Nephron (organoid): Measurements from ENCODE around the gene ANKRD13D.
A peak's percentile ranks its signal among the peaks of the same experiment; 100 is the strongest.

ENCODE experiments used
- H3K27ac Mint-ChIP-seq, 3 experiments: 2 replicates each; pipeline ENCODE4 v1.8.0; 2020; ENCODE audit warnings: mixed read lengths in 3 of 3, mild to moderate bottlenecking in 2 of 3, moderate library complexity in 1 of 3
- H3K27me3 Mint-ChIP-seq: 2 replicates; pipeline ENCODE4 v1.8.0; 2021; ENCODE audit warnings: low read depth, mild to moderate bottlenecking, moderate library complexity, mixed read lengths
- H3K36me3 Mint-ChIP-seq: 2 replicates; pipeline ENCODE4 v1.8.0; 2020; ENCODE audit warnings: low read depth, mixed read lengths
- H3K4me1 Mint-ChIP-seq: 2 replicates; pipeline ENCODE4 v1.8.0; 2020; ENCODE audit warnings: mixed read lengths
- H3K4me3 Mint-ChIP-seq, 3 experiments: 2 replicates each; pipeline ENCODE4 v1.8.0; 2020; ENCODE audit warnings: mild to moderate bottlenecking in 3 of 3, mixed read lengths in 3 of 3, moderate library complexity in 2 of 3
- H3K9me3 Mint-ChIP-seq: 2 replicates; pipeline ENCODE4 v1.8.0; 2020; ENCODE audit warnings: mixed read lengths
- TF ChIP-seq, protein P1 (sequence below), 3 experiments: fragments of 200-600 bp; sonication (generic); IDR thresholded peaks; one replicate each; pipeline ENCODE4 v1.5.0; 2021; ENCODE audit warnings: antibody characterized with exemption in 3 of 3; ENCODE audit not compliant: unreplicated experiment in 3 of 3

Gene ANKRD13D

DNA sequence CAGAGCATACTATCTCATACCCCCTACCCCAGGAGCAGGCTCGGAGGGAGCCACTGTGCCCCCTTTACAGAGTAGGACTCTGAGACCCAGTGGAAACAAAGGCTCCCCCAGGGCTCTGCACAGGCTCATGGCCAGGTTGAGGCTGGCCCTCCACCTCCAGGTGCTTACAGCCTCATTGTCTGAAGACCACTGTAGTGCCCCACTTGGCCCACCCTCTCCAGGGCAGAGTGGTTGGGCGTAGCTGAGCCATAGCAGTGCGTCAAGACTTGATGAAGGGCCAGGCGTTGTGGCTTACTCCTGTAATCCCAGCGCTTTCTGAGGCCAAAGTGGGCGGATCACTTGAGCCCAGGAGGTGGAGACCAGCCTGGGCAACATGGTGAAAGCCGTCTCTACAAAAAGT is 1.7 kb downstream of the ANKRD13D start:
- H3K27ac Mint-ChIP-seq, result no peak overlapping the region
- peaks cover 11% of the 10 kb centered on the region for H3K4me1 Mint-ChIP-seq
- TF ChIP-seq, protein P1, sequence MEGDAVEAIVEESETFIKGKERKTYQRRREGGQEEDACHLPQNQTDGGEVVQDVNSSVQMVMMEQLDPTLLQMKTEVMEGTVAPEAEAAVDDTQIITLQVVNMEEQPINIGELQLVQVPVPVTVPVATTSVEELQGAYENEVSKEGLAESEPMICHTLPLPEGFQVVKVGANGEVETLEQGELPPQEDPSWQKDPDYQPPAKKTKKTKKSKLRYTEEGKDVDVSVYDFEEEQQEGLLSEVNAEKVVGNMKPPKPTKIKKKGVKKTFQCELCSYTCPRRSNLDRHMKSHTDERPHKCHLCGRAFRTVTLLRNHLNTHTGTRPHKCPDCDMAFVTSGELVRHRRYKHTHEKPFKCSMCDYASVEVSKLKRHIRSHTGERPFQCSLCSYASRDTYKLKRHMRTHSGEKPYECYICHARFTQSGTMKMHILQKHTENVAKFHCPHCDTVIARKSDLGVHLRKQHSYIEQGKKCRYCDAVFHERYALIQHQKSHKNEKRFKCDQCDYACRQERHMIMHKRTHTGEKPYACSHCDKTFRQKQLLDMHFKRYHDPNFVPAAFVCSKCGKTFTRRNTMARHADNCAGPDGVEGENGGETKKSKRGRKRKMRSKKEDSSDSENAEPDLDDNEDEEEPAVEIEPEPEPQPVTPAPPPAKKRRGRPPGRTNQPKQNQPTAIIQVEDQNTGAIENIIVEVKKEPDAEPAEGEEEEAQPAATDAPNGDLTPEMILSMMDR (IDR thresholded peaks at IDR 0.05; ENCODE audit: unreplicated experiment in 3 of 3), result no peak
- H3K9me3 Mint-ChIP-seq, result peaks cover 2% of the 10 kb centered on the region
- H3K36me3 Mint-ChIP-seq, result peaks cover 34% of the 10 kb centered on the region
- H3K27me3 Mint-ChIP-seq, result no peaks in the 10 kb centered on the region
- H3K4me3 Mint-ChIP-seq, result peak overlapping the region; percentile 65 to 95 (median 92)

DNA sequence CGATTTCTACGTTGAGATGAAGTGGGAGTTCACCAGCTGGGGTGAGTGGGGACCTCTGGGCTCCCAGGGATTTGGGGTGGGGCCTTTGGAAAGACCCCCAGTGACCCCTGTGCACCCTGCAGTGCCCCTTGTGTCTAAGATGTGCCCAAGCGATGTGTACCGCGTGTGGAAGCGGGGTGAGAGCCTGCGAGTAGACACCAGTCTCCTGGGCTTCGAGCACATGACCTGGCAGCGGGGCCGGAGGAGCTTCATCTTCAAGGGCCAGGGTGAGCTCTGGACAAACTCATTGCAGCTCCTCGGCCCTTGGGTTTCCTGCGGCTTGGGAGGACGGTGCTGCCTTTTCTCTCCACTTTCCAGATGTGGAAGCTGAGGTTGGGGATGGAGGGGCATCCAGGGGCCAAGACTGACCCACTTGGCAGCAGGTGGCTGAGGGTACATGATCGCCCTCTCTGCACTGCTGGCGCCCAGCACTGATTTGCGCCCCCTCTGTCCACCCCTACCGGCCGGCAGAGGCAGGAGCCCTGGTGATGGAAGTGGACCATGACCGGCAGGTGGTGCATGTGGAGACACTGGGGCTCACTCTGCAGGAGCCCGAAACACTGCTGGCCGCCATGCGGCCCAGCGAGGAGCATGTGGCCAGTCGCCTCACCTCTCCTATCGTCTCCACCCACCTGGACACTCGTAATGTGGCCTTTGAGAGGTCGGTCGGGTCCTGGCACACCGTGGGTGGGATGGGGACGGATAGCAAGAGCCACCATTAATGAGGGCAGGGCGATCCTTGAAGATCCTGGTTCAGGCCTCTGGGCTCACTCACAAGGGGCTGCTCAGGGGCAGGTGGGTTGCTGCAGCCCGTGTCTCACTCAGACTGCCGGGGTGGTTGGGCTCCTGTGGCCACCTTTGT is 2.6 kb downstream of the ANKRD13D start:
- peaks cover 11% of the 10 kb centered on the region for H3K4me1 Mint-ChIP-seq
- no peak overlapping the region for H3K27ac Mint-ChIP-seq
- H3K9me3 Mint-ChIP-seq, result peaks cover 9% of the 10 kb centered on the region
- H3K27me3 Mint-ChIP-seq, result no peaks in the 10 kb centered on the region
- TF ChIP-seq, protein P1 (IDR thresholded peaks at IDR 0.05; ENCODE audit: unreplicated experiment in 3 of 3), result no peak
- peaks cover 43% of the 10 kb centered on the region for H3K36me3 Mint-ChIP-seq
- H3K4me3 Mint-ChIP-seq, result peak overlapping the region; percentile 37 to 81 (median 74)

DNA sequence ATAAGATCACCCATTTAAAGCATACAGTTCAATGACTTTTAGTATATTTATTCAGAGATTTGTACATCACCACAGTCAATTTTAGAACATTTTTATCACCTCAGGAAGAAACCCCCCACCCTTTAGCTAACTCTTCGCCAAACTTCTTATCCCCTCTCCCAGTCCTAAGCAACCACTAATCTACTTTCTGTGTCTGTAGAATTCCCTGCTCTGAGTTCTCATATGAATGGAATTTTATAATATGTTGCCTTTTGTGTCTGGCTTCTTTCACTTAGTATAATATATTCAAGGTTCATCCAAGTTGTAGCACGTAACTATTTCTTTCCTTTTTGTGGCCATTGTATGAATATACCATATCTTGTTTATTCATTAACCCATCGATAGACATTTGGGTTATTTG is 3.6 kb downstream of the ANKRD13D start:
- Mint-ChIP-seq H3K4me3 (peak overlapping the region; percentile 50 to 81 (median 74)), H3K27ac (peak overlapping the region; percentile 0 to 53 (median 8))

DNA sequence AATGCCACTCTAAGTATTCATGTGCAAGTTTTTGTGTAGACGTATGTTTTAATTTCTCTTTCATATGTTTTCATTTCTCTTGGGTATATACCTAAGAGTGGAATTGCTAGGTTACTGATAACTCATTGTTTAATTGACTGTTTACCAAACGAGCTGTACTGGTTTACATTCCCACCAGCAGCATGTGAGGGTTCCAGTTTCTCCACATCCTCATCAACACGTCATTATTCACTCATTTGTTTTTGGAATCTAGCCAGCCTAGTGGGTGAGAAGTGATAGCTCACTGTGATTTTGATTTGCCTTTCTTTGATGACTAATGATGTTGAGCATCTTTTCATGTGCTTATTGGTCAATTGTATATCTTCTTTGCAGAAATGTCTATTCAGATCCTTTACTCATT is 4.0 kb downstream of the ANKRD13D start:
- H3K4me1 Mint-ChIP-seq, result peaks cover under 1% of the 10 kb centered on the region
- peak overlapping the region in 2 of 3 experiments; percentile 74 to 81 for H3K4me3 Mint-ChIP-seq
- peak overlapping the region in 1 of 3 experiments; percentile 8 for H3K27ac Mint-ChIP-seq

More for the DNA sequence above, 3.6 kb downstream of the ANKRD13D start:
- TF ChIP-seq, protein P1 (IDR thresholded peaks at IDR 0.05; ENCODE audit: unreplicated experiment in 3 of 3), result no peak
- H3K9me3 Mint-ChIP-seq, result peaks cover 13% of the 10 kb centered on the region
- peaks cover 4% of the 10 kb centered on the region for H3K4me1 Mint-ChIP-seq
- H3K36me3 Mint-ChIP-seq, result peaks cover 50% of the 10 kb centered on the region
- no peaks in the 10 kb centered on the region for H3K27me3 Mint-ChIP-seq

DNA sequence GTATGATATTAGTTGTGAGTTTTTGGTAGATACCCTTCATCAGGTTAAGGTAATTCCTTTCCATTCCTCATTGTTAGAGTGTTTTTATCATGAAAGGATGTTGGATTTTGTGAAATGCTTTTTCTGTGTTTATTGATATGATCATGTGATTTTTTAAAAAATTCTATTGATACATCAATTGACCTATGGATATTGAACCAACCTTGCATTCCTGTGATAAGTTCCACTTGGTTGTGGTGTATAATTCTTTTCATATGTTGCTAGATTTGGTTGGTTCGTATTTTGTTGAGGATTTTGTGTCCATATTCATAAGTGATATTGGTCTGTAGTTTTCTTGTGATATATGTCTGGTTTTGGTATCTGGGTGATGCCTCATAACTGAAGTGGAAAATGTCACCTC is 6.7 kb downstream of the ANKRD13D start:
- TF ChIP-seq, protein P1 (IDR thresholded peaks at IDR 0.05; ENCODE audit: unreplicated experiment in 3 of 3), result no peak
- peaks cover 18% of the 10 kb centered on the region for H3K9me3 Mint-ChIP-seq
- H3K36me3 Mint-ChIP-seq, result peaks cover 67% of the 10 kb centered on the region
- H3K4me3 Mint-ChIP-seq, result no peak overlapping the region
- no peaks in the 10 kb centered on the region for H3K27me3 Mint-ChIP-seq
- H3K4me1 Mint-ChIP-seq, result no peaks in the 10 kb centered on the region
- no peak overlapping the region for H3K27ac Mint-ChIP-seq

More for the DNA sequence above, 4.0 kb downstream of the ANKRD13D start:
- TF ChIP-seq, protein P1 (IDR thresholded peaks at IDR 0.05; ENCODE audit: unreplicated experiment in 3 of 3), result no peak
- H3K27me3 Mint-ChIP-seq, result no peaks in the 10 kb centered on the region
- peaks cover 54% of the 10 kb centered on the region for H3K36me3 Mint-ChIP-seq
- peaks cover 13% of the 10 kb centered on the region for H3K9me3 Mint-ChIP-seq
